Mucosa of descending colon (tissue), 3 donors: Measurements from ENCODE around the gene HOXB3. TPM values are rescaled to one million over a fixed set of nuclear protein-coding genes. Genes with fewer than 3 reads are reported as not detected.

ENCODE experiments used
- ATAC-seq: fragments of 200-7000 bp; cut with Tn5 transposase; one replicate; pipeline ENCODE4 v1.9.1; 2020; ENCODE audit warnings: mild to moderate bottlenecking, moderate library complexity
- DNase-seq, 3 donors: peaks; one replicate each; pipeline ENCODE4 v3.0.0-alpha.2; 2020
- H3K36me3 ChIP-seq: fragments of 200-600 bp; one replicate; pipeline ENCODE4 v1.8.0; 2021; ENCODE audit warnings: low read depth, mild to moderate bottlenecking
- H3K4me1 ChIP-seq: fragments of 200-600 bp; one replicate; pipeline ENCODE4 v1.8.0; 2021; ENCODE audit warnings: low read depth, mild to moderate bottlenecking
- H3K4me3 ChIP-seq: fragments of 200-600 bp; one replicate; pipeline ENCODE4 v1.8.0; 2021; ENCODE audit warnings: mild to moderate bottlenecking
- H3K9me3 ChIP-seq: fragments of 200-600 bp; one replicate; pipeline ENCODE4 v1.8.0; 2021; ENCODE audit warnings: mild to moderate bottlenecking
- CTCF ChIP-seq: fragments of 200-600 bp; IDR thresholded peaks from one replicate; pipeline ENCODE4 v1.8.0; 2022; ENCODE audit warnings: antibody characterized with exemption, mild to moderate bottlenecking
- intact Hi-C, 2 donors: fragments of 100-400 bp; cut with DNase I in 1 of 2; cut with micrococcal nuclease in 1 of 2; formaldehyde crosslinking; loops; one replicate each; pipeline versions ENCODE4 v1.11.0 to v1.11.1; 2022; cut with DNase I, micrococcal nuclease
- total RNA-seq, 3 donors: library from RNA; stranded (reverse); fragmentation: NEBNext Ultra II Directional in 2 of 3; extraction: Animal tissue kit (Norgen Biotek cat#: 25700) in 2 of 3; gene quantifications; one replicate each; pipeline versions ENCODE4 v1.2.1 to v1.2.4, GENCODE V29; 2021 to 2023
- donor health status: DM: no; HTN: no; CAD: no; lungs with moderate emphysema.
- donor health status: DM: no; HTN: no; CAD: no.
- donor health status: DM: no; HTN: yes; CAD: no.

HOXB3 gene
- total RNA-seq, 3 donors from 2014 or later: 42.4 to 64.8 (median 43.4) TPM

- no peak for TF ChIP-seq CTCF
- no peaks in the 10 kb centered on the region for H3K36me3 ChIP-seq
- intact Hi-C loops: no loop called here
- H3K9me3 ChIP-seq: no peaks in the 10 kb centered on the region
- H3K4me3 ChIP-seq: no peak overlapping the region
- DNase-seq: no peak
- no peak for ATAC-seq
- H3K4me1 ChIP-seq: no peaks in the 10 kb centered on the region
Observed at GRCh38 chr17:48528153-48528935, 61.7 kb downstream of the HOXB3 start.

- DNase-seq (no peak), ATAC-seq (no peak)
- TF ChIP-seq CTCF: no peak
- H3K36me3 ChIP-seq: no peaks in the 10 kb centered on the region
- H3K9me3 ChIP-seq: no peaks in the 10 kb centered on the region
- H3K4me3 ChIP-seq: no peak overlapping the region
- no peaks in the 10 kb centered on the region for H3K4me1 ChIP-seq
- intact Hi-C loops: no loop called here
Observed at GRCh38 chr17:48527547-48527932, 62.5 kb downstream of the HOXB3 start.

GRCh38 chr17:48526608-48527546 is 63.2 kb downstream of the HOXB3 start:
- Histone ChIP-seq H3K4me3 (no peak overlapping the region), H3K36me3 (no peaks in the 10 kb centered on the region), H3K9me3 (no peaks in the 10 kb centered on the region), H3K4me1 (no peaks in the 10 kb centered on the region)
- intact Hi-C loops: no loop called here
- DNase-seq (no peak), ATAC-seq (no peak)
- TF ChIP-seq CTCF: no peak

- Histone ChIP-seq H3K4me1 (no peaks in the 10 kb centered on the region), H3K4me3 (no peak overlapping the region), H3K36me3 (no peaks in the 10 kb centered on the region), H3K9me3 (no peaks in the 10 kb centered on the region)
- ATAC-seq (no peak), DNase-seq (no peak)
- intact Hi-C loops: no loop called here
- TF ChIP-seq CTCF: no peak
Observed at GRCh38 chr17:48523010-48523409, 67.0 kb downstream of the HOXB3 start.

- intact Hi-C loops: no loop called here
- Histone ChIP-seq H3K36me3 (no peaks in the 10 kb centered on the region), H3K4me3 (no peak overlapping the region), H3K4me1 (no peaks in the 10 kb centered on the region), H3K9me3 (no peaks in the 10 kb centered on the region)
- DNase-seq (no peak), ATAC-seq (no peak)
- TF ChIP-seq CTCF: no peak
Observed at GRCh38 chr17:48522031-48522653, 67.9 kb downstream of the HOXB3 start.
